PC-9 (cell line): ENCODE measurements around the gene NRG3. TPM values are rescaled to one million over a fixed set of nuclear protein-coding genes. Genes with fewer than 3 reads are reported as not detected.

Experiments used
- BruUV-seq: library from RNA; stranded (reverse); fragments of 400-500 nt; replicated peaks from 2 replicates; lab custom pipeline; 2021; lab: Mats Ljungman, UMichigan
- CTCF ChIA-PET: fragments of 300-600 bp; sonication (Branson Sonifier 250); formaldehyde crosslinking; loops from one replicate; lab custom pipeline; 2022; ENCODE audit warnings: antibody characterized with exemption; lab: Charles Lee
- POLR2A ChIA-PET: fragments of 300-600 bp; sonication (Branson Sonifier 250); formaldehyde crosslinking; loops from one replicate; lab custom pipeline; 2022; ENCODE audit warnings: antibody characterized with exemption; ENCODE audit not compliant: unreplicated experiment; lab: Charles Lee
- DNase-seq, 2 experiments: peaks; one replicate each; pipeline versions ENCODE4 v3.0.0 to v3.0.0-alpha.2; 2015 to 2022; ENCODE audit warnings: mixed read lengths in 1 of 2
- H2AFZ ChIP-seq: fragments of 200-600 bp; sonication (generic); 2 replicates; pipeline ENCODE4 v1.8.1; 2017; ENCODE audit warnings: antibody characterized with exemption
- H3F3A ChIP-seq: fragments of 200-600 bp; sonication (generic); 2 replicates; pipeline ENCODE4 v1.8.1; 2017; ENCODE audit warnings: antibody characterized with exemption, mild to moderate bottlenecking, low read depth; ENCODE audit not compliant: insufficient read depth
- H3K27ac ChIP-seq: fragments of 200-600 bp; sonication (generic); 2 replicates; pipeline ENCODE4 v1.6.1; 2016; ENCODE audit warnings: mixed run types
- H3K27me3 ChIP-seq: fragments of 200-600 bp; sonication (generic); 2 replicates; pipeline ENCODE4 v1.6.1; 2016; ENCODE audit warnings: low read depth, mixed run types; ENCODE audit not compliant: insufficient read depth
- H3K36me3 ChIP-seq: fragments of 200-600 bp; sonication (generic); 2 replicates; pipeline ENCODE4 v1.6.1; 2016; ENCODE audit warnings: low read depth, mixed run types
- H3K4me1 ChIP-seq: fragments of 200-600 bp; sonication (generic); replicated peaks from 2 replicates; pipeline ENCODE4 v1.6.1; 2016; ENCODE audit warnings: mixed run types; ENCODE audit not compliant: insufficient read depth
- H3K4me2 ChIP-seq: fragments of 200-600 bp; sonication (generic); 2 replicates; pipeline ENCODE4 v1.6.1; 2017; ENCODE audit warnings: mixed run types
- H3K4me3 ChIP-seq: fragments of 200-600 bp; sonication (generic); 2 replicates; pipeline ENCODE4 v1.6.1; 2016; ENCODE audit warnings: mixed run types
- H3K79me2 ChIP-seq: fragments of 200-600 bp; sonication (generic); 2 replicates; pipeline ENCODE4 v1.6.1; 2017; ENCODE audit warnings: low read depth, mixed run types
- H3K9me2 ChIP-seq: fragments of 200-600 bp; sonication (generic); 2 replicates; pipeline ENCODE4 v1.8.1; 2017; ENCODE audit warnings: mild to moderate bottlenecking; ENCODE audit not compliant: insufficient read depth
- H3K9me3 ChIP-seq: fragments of 200-600 bp; sonication (generic); 2 replicates; pipeline ENCODE4 v1.8.1; 2016; ENCODE audit warnings: low read depth; ENCODE audit not compliant: insufficient read depth
- H4K20me1 ChIP-seq: fragments of 200-600 bp; sonication (generic); 2 replicates; pipeline ENCODE4 v1.8.1; 2017; ENCODE audit not compliant: insufficient read depth
- CTCF ChIP-seq: fragments of 200-600 bp; sonication (generic); conservative IDR thresholded peaks from 2 replicates; pipeline ENCODE4 v1.6.1; 2017; ENCODE audit warnings: mixed run types, antibody characterized with exemption, mild to moderate bottlenecking, moderate library complexity
- EZH2 ChIP-seq: fragments of 200-600 bp; sonication (generic); IDR thresholded peaks from 2 replicates; pipeline ENCODE4 v1.8.0; 2017; ENCODE audit warnings: antibody characterized with exemption, low read depth
- intact Hi-C: fragments of 100-400 bp; cut with micrococcal nuclease; formaldehyde crosslinking; loops from one replicate; pipeline ENCODE4 v1.10.0; 2022; ENCODE audit not compliant: unreplicated experiment
- total RNA-seq: library from RNA; stranded (reverse); gene quantifications from 2 replicates; pipeline ENCODE4 v1.2.3, GENCODE V29; 2021

NRG3 gene
- total RNA-seq, 1 experiment from 2014 or later = not detected

- ChIA-PET POLR2A (interaction anchor here (0.6 kb wide), 1 partner anchor 1461 kb away, joined by 4 read pairs; no protein-coding TSS in a partner anchor), CTCF (no interaction called here)
- H3K4me3 ChIP-seq = no peak overlapping the region
- no peaks in the 10 kb centered on the region for H3F3A ChIP-seq
- H3K27me3 ChIP-seq = no peaks in the 10 kb centered on the region
- no peak overlapping the region for H2AFZ ChIP-seq
- no peak overlapping the region for H3K4me2 ChIP-seq
- H3K4me1 ChIP-seq = no peaks in the 10 kb centered on the region
- TF ChIP-seq CTCF (no peak), EZH2 (no peak)
- DNase-seq = no peak
- no peaks in the 10 kb centered on the region for H3K79me2 ChIP-seq
- intact Hi-C loops = no loop called here
- no peaks in the 10 kb centered on the region for H4K20me1 ChIP-seq
- no TSS peak for BruUV-seq
- H3K36me3 ChIP-seq = no peaks in the 10 kb centered on the region
- H3K9me3 ChIP-seq = no peaks in the 10 kb centered on the region
- H3K9me2 ChIP-seq = no peaks in the 10 kb centered on the region
- no peak overlapping the region for H3K27ac ChIP-seq
Measured at GRCh38 chr10:81944609-81945008, 69.6 kb downstream of the NRG3 start.

- Histone ChIP-seq H3K27me3 (no peaks in the 10 kb centered on the region), H2AFZ (no peak overlapping the region), H3K4me3 (no peak overlapping the region), H3K9me2 (no peaks in the 10 kb centered on the region), H3K4me1 (no peaks in the 10 kb centered on the region), H3K27ac (no peak overlapping the region), H3K9me3 (no peaks in the 10 kb centered on the region), H4K20me1 (no peaks in the 10 kb centered on the region), H3K79me2 (no peaks in the 10 kb centered on the region), H3K4me2 (no peak overlapping the region), H3K36me3 (no peaks in the 10 kb centered on the region), H3F3A (no peaks in the 10 kb centered on the region)
- intact Hi-C loops = no loop called here
- DNase-seq = no peak
- TF ChIP-seq EZH2 = no peak
- no peak for TF ChIP-seq CTCF
- POLR2A ChIA-PET = no interaction called here
- BruUV-seq = no TSS peak
- CTCF ChIA-PET = no interaction called here
Measured at GRCh38 chr10:81949283-81949682, 74.3 kb downstream of the NRG3 start.

GRCh38 chr10:81950358-81950757, 75.4 kb downstream of the NRG3 start:
- no peaks in the 10 kb centered on the region for H3K4me1 ChIP-seq
- H3K27ac ChIP-seq = no peak overlapping the region
- TF ChIP-seq EZH2 (no peak), CTCF (no peak)
- H3K27me3 ChIP-seq = no peaks in the 10 kb centered on the region
- intact Hi-C loops = no loop called here
- H4K20me1 ChIP-seq = no peaks in the 10 kb centered on the region
- H3K79me2 ChIP-seq = no peaks in the 10 kb centered on the region
- ChIA-PET CTCF (no interaction called here), POLR2A (no interaction called here)
- H3K4me2 ChIP-seq = no peak overlapping the region
- no peak overlapping the region for H3K4me3 ChIP-seq
- no peaks in the 10 kb centered on the region for H3K9me3 ChIP-seq
- no peaks in the 10 kb centered on the region for H3K36me3 ChIP-seq
- H3F3A ChIP-seq = no peaks in the 10 kb centered on the region
- no peaks in the 10 kb centered on the region for H3K9me2 ChIP-seq
- no peak overlapping the region for H2AFZ ChIP-seq
- no peak for DNase-seq
- no TSS peak for BruUV-seq
